LNCAP (cell line): Measurements from ENCODE around the gene SSTR5.

ENCODE experiments used
- TF ChIP-seq, protein P1 (sequence below): fragments of 450-650 bp; IDR thresholded peaks from 2 replicates; pipeline ENCODE4 v1.5.1; 2017; ENCODE audit warnings: mild to moderate bottlenecking

The SSTR5 gene

DNA sequence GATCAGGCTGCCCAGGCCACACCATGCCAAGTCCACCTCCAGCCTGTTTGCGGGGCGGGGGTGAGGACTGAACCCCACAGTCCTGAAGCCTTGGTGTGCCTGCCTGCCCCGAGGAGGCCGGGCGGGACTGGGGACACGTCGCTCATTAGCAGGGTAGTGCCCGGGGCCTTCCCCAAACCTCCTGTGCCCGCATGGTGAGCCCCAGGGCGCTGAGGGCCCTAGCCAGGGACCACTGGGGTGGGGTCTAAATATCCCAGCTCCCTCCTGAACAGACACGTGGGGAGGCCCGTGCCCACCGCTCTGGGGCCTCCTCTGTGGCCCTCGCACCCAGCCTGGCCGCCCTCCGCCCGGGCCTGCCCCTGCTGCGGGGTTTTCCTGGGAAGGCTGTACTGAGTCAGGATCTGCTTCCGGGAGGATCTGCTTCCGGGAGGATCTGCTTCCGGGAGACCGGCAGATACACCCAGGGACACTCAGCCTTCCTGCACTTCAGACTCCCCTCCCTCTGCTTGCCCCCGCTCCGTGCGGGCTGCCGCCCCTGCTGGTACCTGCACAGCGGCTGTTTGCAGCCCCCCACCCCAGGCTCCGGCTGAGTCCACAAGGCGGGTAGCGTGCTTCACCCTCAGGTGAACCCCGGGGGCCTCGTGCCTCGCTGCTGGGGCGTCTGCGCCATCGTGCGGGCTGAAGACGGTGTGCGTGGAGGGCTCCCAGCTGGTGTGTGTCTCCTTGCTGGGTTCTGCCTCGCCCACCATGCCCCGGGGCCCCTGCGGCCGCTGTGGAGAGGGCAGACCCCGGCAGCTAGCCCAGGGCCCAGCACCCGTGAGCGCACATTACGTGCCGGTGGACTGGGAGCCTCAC, 56.8 kb downstream of the SSTR5 start:
- TF ChIP-seq, protein P1, sequence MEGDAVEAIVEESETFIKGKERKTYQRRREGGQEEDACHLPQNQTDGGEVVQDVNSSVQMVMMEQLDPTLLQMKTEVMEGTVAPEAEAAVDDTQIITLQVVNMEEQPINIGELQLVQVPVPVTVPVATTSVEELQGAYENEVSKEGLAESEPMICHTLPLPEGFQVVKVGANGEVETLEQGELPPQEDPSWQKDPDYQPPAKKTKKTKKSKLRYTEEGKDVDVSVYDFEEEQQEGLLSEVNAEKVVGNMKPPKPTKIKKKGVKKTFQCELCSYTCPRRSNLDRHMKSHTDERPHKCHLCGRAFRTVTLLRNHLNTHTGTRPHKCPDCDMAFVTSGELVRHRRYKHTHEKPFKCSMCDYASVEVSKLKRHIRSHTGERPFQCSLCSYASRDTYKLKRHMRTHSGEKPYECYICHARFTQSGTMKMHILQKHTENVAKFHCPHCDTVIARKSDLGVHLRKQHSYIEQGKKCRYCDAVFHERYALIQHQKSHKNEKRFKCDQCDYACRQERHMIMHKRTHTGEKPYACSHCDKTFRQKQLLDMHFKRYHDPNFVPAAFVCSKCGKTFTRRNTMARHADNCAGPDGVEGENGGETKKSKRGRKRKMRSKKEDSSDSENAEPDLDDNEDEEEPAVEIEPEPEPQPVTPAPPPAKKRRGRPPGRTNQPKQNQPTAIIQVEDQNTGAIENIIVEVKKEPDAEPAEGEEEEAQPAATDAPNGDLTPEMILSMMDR = no peak

DNA sequence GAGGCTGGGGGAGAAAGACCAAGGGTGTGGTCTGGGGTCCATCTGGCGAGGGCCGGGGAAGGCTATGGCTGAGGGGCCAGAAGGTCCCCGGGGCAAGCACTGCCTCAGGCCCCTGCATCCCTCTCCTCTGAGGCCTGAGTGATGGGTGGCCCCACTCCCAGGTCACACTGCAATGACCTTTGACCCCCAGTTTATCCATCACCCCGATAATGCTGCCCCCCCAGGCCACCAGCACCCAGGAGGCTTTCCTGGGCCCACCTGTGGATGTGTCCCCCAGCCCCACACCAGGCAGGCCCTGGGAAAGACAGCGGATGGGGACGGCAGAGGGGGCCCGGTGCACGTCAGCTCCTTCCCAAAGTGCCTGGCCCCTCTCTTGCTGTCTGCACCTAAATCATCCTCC, 57.8 kb downstream of the SSTR5 start:
- TF ChIP-seq, protein P1 = no peak
